Keratinocyte (primary cell): ENCODE data around the gene ACSF3. TPM values are rescaled to one million over a fixed set of nuclear protein-coding genes. Genes with fewer than 3 reads are reported as not detected.

Source experiments
- DNase-seq: peaks from one replicate; pipeline ENCODE4 v3.0.0-alpha.2; 2011; ENCODE audit warnings: low read depth, missing footprints, low spot score
- FAIRE-seq: peaks from 2 replicates; lab custom pipeline; 2011; peaks lifted over from hg19 to GRCh38; lab: Jason Lieb, UNC
- H2AFZ ChIP-seq: 2 replicates; pipeline ENCODE4 v1.6.0; 2012; ENCODE audit warnings: low read length, control low read depth, inconsistent platforms; ENCODE audit not compliant: control insufficient read depth
- H3K27ac ChIP-seq: 2 replicates; pipeline ENCODE4 v1.5.1; 2011; ENCODE audit warnings: low read length; ENCODE audit not compliant: control insufficient read depth, insufficient read depth
- H3K27me3 ChIP-seq: 3 replicates; pipeline ENCODE4 v1.6.0; 2011; ENCODE audit warnings: low read length; ENCODE audit not compliant: control insufficient read depth, insufficient read depth; ENCODE audit errors: extremely low read depth
- H3K36me3 ChIP-seq, 2 experiments: 2 replicates in 1 of 2; 3 replicates in 1 of 2; pipeline ENCODE4 v1.5.1; 2011; ENCODE audit warnings: low read length in 2 of 2, mild to moderate bottlenecking in 1 of 2; ENCODE audit not compliant: control insufficient read depth in 2 of 2, insufficient read depth in 2 of 2; ENCODE audit errors: extremely low read depth in 1 of 2
- H3K4me1 ChIP-seq: 3 replicates; pipeline ENCODE4 v1.5.1; 2011; ENCODE audit warnings: low read length; ENCODE audit not compliant: control insufficient read depth, insufficient read depth; ENCODE audit errors: extremely low read depth
- H3K4me2 ChIP-seq: 3 replicates; pipeline ENCODE4 v1.6.0; 2011; ENCODE audit warnings: low read depth, low read length; ENCODE audit not compliant: control insufficient read depth, insufficient read depth; ENCODE audit errors: extremely low read depth
- H3K4me3 ChIP-seq, 3 experiments: fragments of 200-600 bp in 1 of 3; sonication (generic) in 1 of 3; 2 replicates in 2 of 3; 3 replicates in 1 of 3; pipeline ENCODE4 v1.5.1; 2011 to 2016; ENCODE audit warnings: low read length in 3 of 3, mild to moderate bottlenecking in 3 of 3, control low read depth in 2 of 3, inconsistent platforms in 1 of 3, low read depth in 1 of 3, mixed read lengths in 1 of 3, mixed run types in 1 of 3, moderate library complexity in 1 of 3; ENCODE audit not compliant: control insufficient read depth in 2 of 3, insufficient read depth in 2 of 3; ENCODE audit errors: extremely low read depth in 1 of 3
- H3K79me2 ChIP-seq: 2 replicates; pipeline ENCODE4 v1.6.0; 2012; ENCODE audit warnings: low read length; ENCODE audit not compliant: control insufficient read depth, insufficient read depth
- H3K9ac ChIP-seq: 3 replicates; pipeline ENCODE4 v1.6.0; 2011; ENCODE audit warnings: low read length; ENCODE audit not compliant: control insufficient read depth, insufficient read depth; ENCODE audit errors: extremely low read depth
- H3K9me1 ChIP-seq: 3 replicates; pipeline ENCODE4 v1.6.0; 2011; ENCODE audit warnings: low read length; ENCODE audit not compliant: control insufficient read depth, insufficient read depth; ENCODE audit errors: extremely low read depth
- H3K9me3 ChIP-seq: 2 replicates; pipeline ENCODE4 v1.5.1; 2012; ENCODE audit warnings: low read depth, low read length; ENCODE audit not compliant: control insufficient read depth
- H4K20me1 ChIP-seq: 3 replicates; pipeline ENCODE4 v1.6.0; 2011; ENCODE audit warnings: low read length; ENCODE audit not compliant: control insufficient read depth, insufficient read depth; ENCODE audit errors: extremely low read depth
- EZH2 ChIP-seq: IDR thresholded peaks from one replicate; pipeline ENCODE4 v1.6.1; 2012; ENCODE audit warnings: inconsistent platforms, mild to moderate bottlenecking, low read length, moderate library complexity
- dilution Hi-C: fragments of 300-500 bp; cut with MboI; formaldehyde crosslinking; loops from one replicate; pipeline ENCODE4 v1.7.0; 2020; ENCODE audit warnings: low sequenced_read_pairs; ENCODE audit not compliant: extremely low pct_ligation_motif_present
- polyA plus RNA-seq, 5 experiments: library from polyadenylated mRNA; depleted of rRNA in 3 of 5; stranded (reverse) in 3 of 5; stranded (forward) in 1 of 5; unstranded in 1 of 5; fragments of >200 nt; gene quantifications; 1 replicate in 1 of 5; 2 replicates in 3 of 5; 3 replicates in 1 of 5; pipeline versions ENCODE4 v1.2.1 to v1.2.3, GENCODE V29; 2011 to 2012; ENCODE audit warnings: missing spikeins in 2 of 5, low read depth in 1 of 5, low replicate concordance in 1 of 5
- TF ChIP-seq, protein P1 (sequence below), 3 experiments: IDR thresholded peaks in 1 of 3; conservative IDR thresholded peaks in 1 of 3; optimal IDR thresholded peaks in 1 of 3; 2 replicates in 2 of 3; 3 replicates in 1 of 3; pipeline versions ENCODE3 to v1.5.1; 2011; ENCODE audit warnings: low read length in 3 of 3, mild to moderate bottlenecking in 3 of 3, moderate library complexity in 2 of 3, control low read depth in 1 of 3, inconsistent platforms in 1 of 3; ENCODE audit not compliant: insufficient read depth in 2 of 3; ENCODE audit errors: extremely low read depth in 1 of 3

The ACSF3 gene
- polyA plus RNA-seq, 1 donor (not counting 4 experiments of a cell fraction or from before 2014, with no cell fraction given), result 13.4 TPM

DNA sequence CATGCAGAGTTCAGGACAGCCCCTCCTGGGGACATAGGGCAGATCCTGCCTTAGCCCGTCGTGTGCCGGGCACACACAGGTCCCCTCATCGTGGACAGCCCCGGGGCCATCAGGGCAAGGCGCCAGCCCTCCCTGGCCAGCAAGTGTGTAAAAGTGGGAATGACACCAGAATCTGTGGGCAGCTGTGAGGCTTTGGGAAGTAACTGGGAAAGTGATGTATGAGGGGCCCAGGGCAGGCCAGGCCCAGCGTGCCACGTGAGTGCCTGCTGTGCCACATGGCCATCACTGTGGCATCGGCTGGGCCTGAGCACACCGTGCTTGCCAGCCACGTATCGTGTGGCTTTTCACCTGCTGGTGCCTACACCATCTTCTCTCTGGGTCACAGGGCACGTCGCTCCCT lies 26.6 kb downstream of the ACSF3 start:
- Histone ChIP-seq H2AFZ (no peak overlapping the region), H3K9ac (no peak overlapping the region), H3K9me3 (no peaks in the 10 kb centered on the region), H3K4me3 (no peak overlapping the region), H3K27me3 (no peaks in the 10 kb centered on the region), H3K79me2 (no peaks in the 10 kb centered on the region), H3K36me3 (peaks cover 22 to 23% of the 10 kb centered on the region in 2 experiments), H3K4me1 (peaks cover 7% of the 10 kb centered on the region), H3K9me1 (no peaks in the 10 kb centered on the region), H3K27ac (no peak overlapping the region), H4K20me1 (peaks cover 5% of the 10 kb centered on the region), H3K4me2 (no peak overlapping the region)
- dilution Hi-C loops, result no loop called here
- no peak for DNase-seq
- no peak for TF ChIP-seq EZH2
- TF ChIP-seq, protein P1, sequence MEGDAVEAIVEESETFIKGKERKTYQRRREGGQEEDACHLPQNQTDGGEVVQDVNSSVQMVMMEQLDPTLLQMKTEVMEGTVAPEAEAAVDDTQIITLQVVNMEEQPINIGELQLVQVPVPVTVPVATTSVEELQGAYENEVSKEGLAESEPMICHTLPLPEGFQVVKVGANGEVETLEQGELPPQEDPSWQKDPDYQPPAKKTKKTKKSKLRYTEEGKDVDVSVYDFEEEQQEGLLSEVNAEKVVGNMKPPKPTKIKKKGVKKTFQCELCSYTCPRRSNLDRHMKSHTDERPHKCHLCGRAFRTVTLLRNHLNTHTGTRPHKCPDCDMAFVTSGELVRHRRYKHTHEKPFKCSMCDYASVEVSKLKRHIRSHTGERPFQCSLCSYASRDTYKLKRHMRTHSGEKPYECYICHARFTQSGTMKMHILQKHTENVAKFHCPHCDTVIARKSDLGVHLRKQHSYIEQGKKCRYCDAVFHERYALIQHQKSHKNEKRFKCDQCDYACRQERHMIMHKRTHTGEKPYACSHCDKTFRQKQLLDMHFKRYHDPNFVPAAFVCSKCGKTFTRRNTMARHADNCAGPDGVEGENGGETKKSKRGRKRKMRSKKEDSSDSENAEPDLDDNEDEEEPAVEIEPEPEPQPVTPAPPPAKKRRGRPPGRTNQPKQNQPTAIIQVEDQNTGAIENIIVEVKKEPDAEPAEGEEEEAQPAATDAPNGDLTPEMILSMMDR (optimal IDR thresholded peaks at IDR 0.05 in 1 of 3, IDR thresholded peaks at IDR 0.05 in 1 of 3, conservative IDR thresholded peaks at IDR 0.05 in 1 of 3; ENCODE audit: extremely low read depth in 1 of 3, insufficient read depth in 2 of 3, low read length in 3 of 3), result no peak
- FAIRE-seq, result no peak

DNA sequence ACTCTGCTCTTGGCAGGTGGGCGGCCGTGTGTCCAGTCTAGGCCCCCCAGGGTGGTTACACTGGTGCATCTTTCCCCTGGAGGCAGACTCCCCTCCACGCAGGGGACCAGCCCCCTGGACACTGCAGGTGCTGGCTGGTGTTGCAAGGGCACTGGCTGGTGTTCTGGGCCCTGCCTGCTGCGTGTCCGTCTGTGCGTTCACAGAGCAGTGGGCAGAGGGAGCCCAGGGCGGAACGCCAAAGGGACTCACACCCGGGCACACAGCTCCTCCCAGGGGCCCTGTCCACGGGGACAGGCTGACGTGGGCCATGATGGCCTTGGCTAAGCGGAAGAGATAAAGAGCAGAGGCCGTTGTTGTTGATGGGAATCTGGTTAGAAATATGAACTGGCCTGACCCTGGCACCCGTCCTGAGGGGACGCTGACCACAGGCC lies 27.3 kb downstream of the ACSF3 start:
- no peak overlapping the region for H3K4me2 ChIP-seq
- H3K4me3 ChIP-seq, result no peak overlapping the region
- H3K9me3 ChIP-seq, result no peaks in the 10 kb centered on the region
- no peak overlapping the region for H3K27ac ChIP-seq
- peaks cover 5% of the 10 kb centered on the region for H4K20me1 ChIP-seq
- H3K79me2 ChIP-seq, result no peaks in the 10 kb centered on the region
- DNase-seq (no peak), FAIRE-seq (no peak)
- TF ChIP-seq, protein P1 (optimal IDR thresholded peaks at IDR 0.05 in 1 of 3, IDR thresholded peaks at IDR 0.05 in 1 of 3, conservative IDR thresholded peaks at IDR 0.05 in 1 of 3; ENCODE audit: extremely low read depth in 1 of 3, insufficient read depth in 2 of 3, low read length in 3 of 3), result no peak
- no peak for TF ChIP-seq EZH2
- H3K27me3 ChIP-seq, result no peaks in the 10 kb centered on the region
- H3K9me1 ChIP-seq, result no peaks in the 10 kb centered on the region
- no peak overlapping the region for H3K9ac ChIP-seq
- dilution Hi-C loops, result no loop called here
- peaks cover 22 to 23% of the 10 kb centered on the region in 2 experiments for H3K36me3 ChIP-seq
- no peak overlapping the region for H2AFZ ChIP-seq
- H3K4me1 ChIP-seq, result peaks cover 5% of the 10 kb centered on the region
